NCI-H2107 (cell line): Measurements from ENCODE around the gene TRAF1.

Source experiments
- DNase-seq: peaks from one replicate; lab custom pipeline; 2025; lab: John Stamatoyannopoulos, UW

TRAF1 gene

GRCh38 chr9:120886490-120886967 is 40.1 kb downstream of the TRAF1 start:
- no peak for DNase-seq

GRCh38 chr9:120885958-120886357 is 40.6 kb downstream of the TRAF1 start:
- no peak for DNase-seq

DNA sequence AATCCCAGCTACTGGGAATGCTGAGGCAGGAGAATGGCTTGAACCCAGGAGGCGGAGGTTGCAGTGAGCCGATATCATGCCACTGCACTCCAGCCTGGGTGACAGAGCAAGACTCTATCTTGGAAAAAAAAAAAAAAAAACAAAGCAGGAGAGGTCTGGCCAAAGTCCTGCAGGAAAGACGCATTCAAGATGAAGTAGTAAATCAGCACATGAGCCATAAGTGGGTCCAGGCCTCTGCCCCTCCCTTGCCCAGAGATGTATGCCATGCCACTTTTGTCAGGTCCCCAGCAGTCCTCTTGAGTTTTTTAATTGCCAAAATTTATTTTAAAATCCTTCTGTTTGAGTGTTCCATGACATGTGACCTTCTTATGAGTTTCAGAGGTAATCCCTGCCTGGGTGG is 41.1 kb downstream of the TRAF1 start:
- DNase-seq = no peak

DNA sequence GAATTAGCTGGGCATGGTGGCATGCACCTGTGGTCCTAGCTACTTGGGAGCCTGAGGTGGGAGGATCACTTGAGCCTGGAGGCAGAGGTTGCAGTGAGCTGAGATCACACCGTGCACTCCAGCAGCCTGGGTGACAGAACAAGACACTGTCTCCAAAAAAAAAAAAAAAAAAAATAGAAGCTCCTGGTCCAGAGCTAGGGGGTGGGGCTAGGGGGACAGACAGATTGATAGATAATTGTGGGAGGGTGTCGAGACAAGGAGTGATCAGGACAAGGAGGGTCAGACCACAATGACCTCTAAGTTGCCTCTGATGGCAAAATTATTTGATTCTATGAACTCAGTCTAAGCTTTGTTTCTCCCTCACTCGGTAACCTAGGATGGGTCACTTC is 43.0 kb downstream of the TRAF1 start:
- DNase-seq = no peak

DNA sequence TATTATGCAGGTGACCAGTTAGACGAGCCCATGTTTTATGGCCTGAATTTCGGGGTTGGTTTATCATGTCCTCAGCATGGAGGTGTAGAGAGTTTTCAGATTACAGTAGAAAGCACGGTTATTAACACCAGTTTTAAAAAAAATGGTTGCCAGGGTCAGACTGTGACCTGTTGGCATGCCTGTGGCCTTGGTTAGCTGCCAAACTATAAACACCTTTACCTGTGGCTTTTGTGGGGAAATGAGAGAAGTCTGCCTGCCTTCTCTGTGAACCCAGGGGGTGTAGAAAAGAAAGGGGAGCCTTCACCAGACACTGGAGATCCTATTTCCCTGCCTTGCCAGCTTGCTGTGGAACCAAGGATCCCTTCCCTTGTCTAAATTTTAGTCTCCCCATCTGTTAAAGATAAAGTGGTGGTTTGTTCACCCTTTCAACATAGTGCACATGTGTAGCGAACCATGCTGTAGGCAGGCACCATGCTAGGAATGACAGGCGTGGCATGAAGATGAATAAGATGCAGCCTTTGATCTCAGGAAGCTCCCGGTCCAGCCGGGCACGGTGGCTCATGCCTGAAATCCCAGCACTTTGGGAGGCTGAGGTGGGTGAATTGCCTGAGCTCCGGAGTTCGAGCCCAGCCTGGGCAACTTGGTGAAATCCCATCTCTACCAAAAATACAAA is 43.5 kb downstream of the TRAF1 start:
- DNase-seq = no peak

- no peak for DNase-seq
Observed at GRCh38 chr9:120879446-120879845, 47.1 kb downstream of the TRAF1 start.

GRCh38 chr9:120878188-120879130 is 48.1 kb downstream of the TRAF1 start:
- DNase-seq = no peak

DNA sequence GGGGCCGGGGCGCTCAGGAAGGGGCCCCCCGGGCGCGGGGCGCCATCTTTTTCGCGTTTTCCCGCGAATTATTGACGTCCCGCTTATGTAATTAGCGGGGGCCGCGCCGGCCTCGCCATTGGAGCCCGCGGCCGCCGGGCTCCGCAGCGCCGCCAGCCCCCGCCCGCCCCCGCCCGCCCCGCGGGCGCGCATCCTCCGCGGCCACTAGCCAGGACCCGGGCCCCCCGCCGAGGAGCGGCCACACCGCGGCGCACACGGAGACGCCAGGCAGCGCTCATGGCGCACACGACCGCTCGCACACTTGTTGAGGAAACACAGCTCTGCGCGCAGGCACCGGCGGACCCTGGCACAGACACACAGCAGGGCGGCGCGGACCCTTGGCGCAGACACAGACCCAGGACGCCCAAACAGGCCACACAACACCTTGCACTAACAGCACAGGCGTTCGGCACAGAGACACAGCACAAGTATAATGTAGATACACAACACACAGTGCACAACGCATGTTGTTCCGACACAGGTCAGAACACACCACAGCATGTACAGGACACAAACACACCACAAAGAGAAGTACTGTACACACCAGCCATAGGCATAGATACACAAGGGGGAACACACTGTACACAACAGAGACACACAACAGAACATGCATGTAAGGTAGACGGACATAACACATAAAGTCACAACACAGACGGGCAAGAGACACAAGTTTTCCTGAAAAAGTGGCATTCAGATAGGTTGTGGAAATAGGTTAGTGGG is 49.1 kb downstream of the TRAF1 start:
- DNase-seq = no peak

DNA sequence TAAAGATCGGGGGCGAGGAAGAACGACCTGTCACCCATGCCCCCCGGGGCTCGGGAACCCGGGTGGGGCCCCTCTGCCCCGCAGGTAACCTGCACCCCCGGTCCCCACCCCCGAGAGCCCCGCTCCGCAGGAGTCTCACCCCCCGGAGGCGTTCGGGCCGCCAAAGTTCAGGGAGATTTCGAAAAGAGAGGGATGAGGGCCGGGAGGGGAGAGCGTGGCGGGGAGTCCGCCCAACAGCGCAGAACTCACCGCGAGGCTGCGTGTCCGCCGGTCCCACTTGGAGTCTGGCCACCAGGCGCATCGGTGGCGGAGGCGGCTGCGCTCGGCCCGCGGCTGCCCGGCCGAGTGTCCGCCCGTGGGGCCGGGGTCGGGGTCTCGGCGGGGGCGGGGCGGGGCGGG is 49.8 kb downstream of the TRAF1 start, which contains the start of gene PHF19:
PHF19 (minus strand) TSS at position 347 of the 399 bp plus-strand sequence. CDS start 2,447 bp downstream, outside the sequence.
- no peak for DNase-seq

DNA sequence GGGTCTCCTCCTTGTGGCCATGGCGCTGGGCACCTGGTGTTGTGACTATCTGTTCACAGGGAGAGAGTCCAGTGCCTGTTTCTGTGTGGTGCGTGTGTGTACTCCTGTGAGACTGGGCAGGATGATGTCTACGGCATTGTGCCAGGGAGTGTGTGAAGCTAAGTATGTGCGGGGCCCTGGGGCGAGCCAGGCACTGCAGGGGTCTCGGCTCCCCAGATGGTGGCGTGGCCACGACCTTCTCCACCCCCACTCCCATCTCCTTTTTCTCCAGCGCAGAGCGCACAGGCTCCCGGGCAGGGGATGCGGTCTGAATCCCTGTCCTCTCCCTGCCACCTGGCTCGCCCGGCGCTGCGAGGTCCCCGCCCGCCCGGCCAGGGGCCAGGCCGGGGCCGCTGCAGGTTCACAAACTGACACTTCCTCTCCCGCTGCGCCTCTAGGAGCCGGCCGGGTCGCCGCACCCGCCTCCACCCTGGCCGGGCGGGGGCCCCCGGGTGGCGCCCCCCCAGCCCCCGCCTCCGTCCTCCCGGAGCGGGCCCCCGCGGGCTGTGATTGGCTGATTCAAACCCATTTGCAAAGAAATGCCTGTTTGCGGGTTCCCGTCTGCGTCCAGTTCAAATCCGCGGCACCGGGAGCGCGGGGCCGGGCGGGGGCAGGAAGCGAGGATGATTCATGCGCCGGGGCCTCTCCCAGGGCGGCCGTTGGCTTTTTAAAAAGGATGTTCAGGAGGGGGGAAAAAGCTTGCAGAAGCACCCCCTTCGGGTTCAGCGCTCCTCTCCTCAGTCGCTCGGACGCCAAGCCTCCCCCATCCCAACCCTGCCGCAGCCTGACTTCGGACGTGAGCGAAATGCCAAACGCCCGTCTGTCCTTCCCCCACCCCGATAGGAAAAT is 50.4 kb downstream of the TRAF1 start:
- DNase-seq = peak; percentile 64

- DNase-seq = no peak
Observed at GRCh38 chr9:120875643-120875953, 51.0 kb downstream of the TRAF1 start.

DNA sequence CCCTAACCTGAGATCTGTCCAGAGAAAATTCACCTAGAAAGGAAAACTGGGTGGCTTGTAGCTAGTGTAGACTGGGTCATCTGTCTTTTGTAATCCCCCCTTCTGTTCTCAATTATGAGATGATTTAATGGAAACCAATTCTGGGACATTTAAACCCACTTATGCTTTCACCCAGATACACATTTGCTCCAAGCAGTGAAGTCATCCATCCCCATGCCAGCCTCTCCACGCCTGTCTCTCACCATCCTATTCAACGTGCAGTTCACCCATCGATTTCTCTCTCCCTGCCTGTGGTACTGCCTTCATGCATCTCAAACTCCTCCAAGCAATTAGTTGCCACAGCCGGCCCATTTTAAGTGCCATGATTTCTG is 51.4 kb downstream of the TRAF1 start:
- no peak for DNase-seq

DNA sequence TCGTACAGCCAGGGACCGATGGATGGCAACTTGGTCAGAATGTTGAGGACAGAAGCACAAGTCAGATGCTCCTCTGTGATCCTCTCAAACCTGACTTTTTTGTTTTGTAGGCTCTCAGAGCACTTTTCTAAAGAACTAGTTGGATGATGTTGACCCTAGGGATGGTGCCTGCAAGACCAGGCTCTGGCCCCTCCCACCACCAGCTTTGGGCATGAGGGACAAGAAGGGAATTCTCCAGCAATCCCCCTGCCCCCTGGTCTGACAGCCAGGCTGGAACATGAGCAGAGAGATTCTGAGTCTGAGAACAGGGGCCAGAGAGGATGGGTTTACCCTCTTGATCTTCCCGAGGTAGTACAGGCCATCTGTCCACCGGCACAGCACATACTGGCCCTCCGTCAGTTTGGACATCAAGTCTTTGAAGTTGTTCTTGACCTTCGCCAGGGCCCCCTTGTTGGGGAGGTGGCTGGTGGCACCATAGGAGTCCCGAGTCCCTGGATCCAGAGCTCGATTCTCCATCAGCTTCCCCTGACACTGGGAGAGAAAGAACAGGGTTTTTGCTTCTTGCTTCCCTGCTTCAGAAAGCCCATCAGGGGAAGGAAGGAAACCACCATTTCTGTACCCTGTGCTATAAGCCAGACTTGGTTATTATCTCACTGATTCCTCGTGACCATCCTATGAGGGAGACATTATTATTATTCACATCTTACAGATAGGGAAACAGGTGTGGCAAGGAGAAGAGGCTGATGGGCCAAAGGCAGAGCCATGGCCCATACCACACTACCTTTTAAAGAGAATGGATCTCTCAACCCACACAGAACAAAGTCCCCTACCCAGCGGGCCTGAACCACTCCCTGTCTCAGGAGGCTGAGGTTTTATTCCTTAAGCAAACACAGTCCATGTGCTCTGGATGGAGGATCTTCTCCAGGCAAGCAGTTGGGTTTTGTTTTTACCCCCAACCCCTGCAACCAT is 52.1 kb downstream of the TRAF1 start:
- no peak for DNase-seq

DNA sequence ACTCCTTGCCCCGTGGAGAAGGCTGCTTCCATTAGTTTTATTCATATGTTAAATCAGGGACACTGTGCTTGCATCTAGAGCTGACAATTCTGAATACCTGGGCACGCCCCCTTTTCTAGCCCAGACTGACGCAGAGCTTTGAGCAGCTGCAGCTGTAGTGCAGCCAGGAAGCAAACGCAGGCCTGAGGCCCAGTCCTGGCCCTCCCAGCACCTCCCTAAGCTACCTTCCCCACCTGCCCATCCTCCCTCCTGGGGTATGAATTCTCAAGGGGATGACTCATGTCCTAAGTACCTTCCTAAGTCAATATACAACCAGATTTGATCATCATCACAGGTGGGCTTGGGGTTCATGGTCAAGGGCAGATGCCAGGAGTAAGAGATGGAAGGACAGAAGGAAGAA is 53.1 kb downstream of the TRAF1 start:
- no peak for DNase-seq

DNA sequence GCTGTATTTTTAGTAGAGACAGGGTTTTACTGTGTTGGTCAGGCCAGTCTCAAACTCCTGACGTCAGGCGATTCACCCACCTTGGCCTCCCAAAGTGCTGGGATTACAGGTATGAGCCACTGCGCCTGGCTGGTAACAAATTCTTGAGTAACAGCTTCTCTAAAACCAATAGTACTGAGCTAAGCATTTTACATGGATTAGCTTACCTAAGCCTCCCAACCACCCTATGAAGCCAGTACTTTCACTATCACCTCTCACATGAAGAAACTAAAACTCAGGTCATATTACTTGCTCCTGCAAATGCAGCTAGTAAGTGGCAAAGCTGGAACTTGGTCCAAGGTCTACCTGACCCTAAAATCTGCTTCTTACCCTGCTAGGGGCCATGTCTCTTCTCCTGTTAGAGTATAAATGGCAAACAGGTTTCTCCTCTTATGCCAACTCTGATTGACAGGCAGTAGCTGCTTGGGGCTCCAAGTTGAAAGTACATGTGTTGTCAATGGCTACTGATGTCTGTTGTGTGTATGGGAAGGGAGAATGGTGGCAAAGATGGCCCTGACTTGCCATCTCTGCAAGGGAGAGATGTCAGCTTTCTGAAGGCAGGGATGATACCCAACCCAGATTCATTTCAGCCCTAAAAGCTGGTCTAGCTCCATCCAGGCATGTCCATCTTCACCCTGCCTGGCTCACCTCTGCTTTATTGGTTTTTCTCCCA is 53.6 kb downstream of the TRAF1 start:
- no peak for DNase-seq

DNA sequence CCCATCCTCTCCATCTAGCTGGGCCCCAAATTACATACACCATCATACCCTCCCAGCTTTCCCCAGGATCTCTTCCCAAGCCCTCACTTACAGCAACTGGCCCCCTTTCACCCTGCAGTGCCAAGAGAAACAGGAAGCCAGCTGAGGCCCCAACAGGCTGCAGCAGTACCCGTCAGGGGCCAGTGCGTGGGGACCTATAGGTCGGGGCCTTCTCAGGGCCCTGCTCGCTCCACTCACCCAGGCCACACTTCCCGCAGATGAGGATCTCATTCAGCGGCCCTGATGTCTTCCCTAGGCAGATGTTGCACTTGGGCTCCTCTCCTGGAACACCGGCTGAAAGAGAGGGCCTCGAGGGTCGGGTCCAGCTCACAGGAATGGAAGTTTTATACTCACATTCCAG is 56.4 kb downstream of the TRAF1 start:
- no peak for DNase-seq

DNA sequence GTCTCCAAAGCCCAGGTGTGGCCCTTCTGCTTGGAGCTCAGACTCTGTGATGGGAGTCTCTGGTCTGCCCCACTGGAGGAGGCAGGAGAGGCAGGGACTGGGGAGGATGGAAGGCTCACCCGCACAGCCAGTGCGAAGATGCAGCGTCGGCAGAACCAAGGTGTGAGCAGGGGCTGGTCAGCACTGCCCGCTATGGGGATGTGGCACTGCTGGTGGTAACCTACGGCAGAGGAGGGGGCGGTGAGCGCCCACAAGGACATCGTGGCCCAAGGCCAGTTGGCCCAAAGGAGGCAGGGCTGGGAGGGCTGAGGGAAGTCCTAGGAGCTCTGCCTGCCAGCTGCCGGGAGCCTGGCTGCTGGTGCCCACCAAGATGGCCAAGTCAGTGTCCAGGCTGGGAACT is 56.9 kb downstream of the TRAF1 start:
- DNase-seq = no peak

DNA sequence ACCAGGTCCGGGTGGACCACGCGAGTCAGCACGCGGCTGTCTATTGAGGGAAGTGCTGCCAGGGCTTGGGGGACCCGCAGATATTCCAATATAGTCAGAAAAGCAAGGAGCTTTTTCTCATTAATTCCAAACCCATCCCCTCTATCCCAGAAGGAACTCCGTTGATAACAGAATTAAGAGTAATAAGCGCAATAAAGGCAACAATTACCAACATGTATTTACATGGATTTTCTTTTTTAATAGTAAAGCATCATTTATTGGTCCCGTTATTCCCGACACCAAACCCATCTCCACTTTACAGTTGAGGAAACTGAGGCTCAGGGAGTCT is 57.3 kb downstream of the TRAF1 start:
- no peak for DNase-seq

GRCh38 chr9:120868676-120869359 is 57.8 kb downstream of the TRAF1 start:
- no peak for DNase-seq
